HepG2 (cell line): ENCODE results near the gene RNU1-2. TPM values are rescaled to one million over a fixed set of nuclear protein-coding genes. Genes with fewer than 3 reads are reported as not detected.

Experiments used
- BCL3 ChIP-seq: sonication (generic); formaldehyde crosslinking; IDR thresholded peaks from 2 replicates; pipeline ENCODE4 v1.5.1; 2020; ENCODE audit warnings: mild to moderate bottlenecking, missing genetic modification reagents, moderate library complexity
- ELF3 ChIP-seq: IDR thresholded peaks from 2 replicates; pipeline ENCODE4 v1.6.1; 2016; ENCODE audit warnings: missing genetic modification reagents, missing compliant biosample characterization
- ERF ChIP-seq: IDR thresholded peaks from 2 replicates; pipeline ENCODE4 v1.6.1; 2018; ENCODE audit warnings: missing biosample characterization, missing genetic modification reagents
- HOXA3 ChIP-seq: sonication (generic); formaldehyde crosslinking; IDR thresholded peaks from 2 replicates; pipeline ENCODE4 v1.5.0; 2020; ENCODE audit warnings: missing genetic modification reagents
- IKZF5 ChIP-seq: IDR thresholded peaks from 2 replicates; pipeline ENCODE4 v1.6.1; 2018; ENCODE audit warnings: missing genetic modification reagents, mild to moderate bottlenecking, missing compliant biosample characterization
- MIXL1 ChIP-seq: IDR thresholded peaks from 2 replicates; pipeline ENCODE4 v1.6.1; 2016
- SNAPC4 ChIP-seq: sonication (generic); formaldehyde crosslinking; IDR thresholded peaks from 2 replicates; pipeline ENCODE4 v1.4.0; 2020; ENCODE audit warnings: mild to moderate bottlenecking, missing genetic modification reagents
- THAP9 ChIP-seq: sonication (generic); formaldehyde crosslinking; IDR thresholded peaks from 2 replicates; pipeline ENCODE4; 2020; ENCODE audit warnings: missing genetic modification reagents, mild to moderate bottlenecking, borderline replicate concordance
- ZFY ChIP-seq: sonication (generic); formaldehyde crosslinking; IDR thresholded peaks from 2 replicates; pipeline ENCODE4 v1.4.0; 2020; ENCODE audit warnings: missing genetic modification reagents
- ZNF441 ChIP-seq: sonication (generic); formaldehyde crosslinking; IDR thresholded peaks from 2 replicates; pipeline ENCODE4 v1.7.0; 2021; ENCODE audit warnings: missing genetic modification reagents, borderline replicate concordance
- ZNF710 ChIP-seq: sonication (generic); formaldehyde crosslinking; IDR thresholded peaks from 2 replicates; pipeline ENCODE4 v1.5.0; 2020; ENCODE audit warnings: mild to moderate bottlenecking, missing genetic modification reagents, borderline replicate concordance
- ZNF784 ChIP-seq: sonication (generic); formaldehyde crosslinking; IDR thresholded peaks from 2 replicates; pipeline ENCODE4 v1.5.1; 2020; ENCODE audit warnings: missing genetic modification reagents, mild to moderate bottlenecking, borderline replicate concordance
- polyA plus RNA-seq, 8 experiments: library from polyadenylated mRNA; depleted of rRNA in 3 of 8; stranded (reverse) in 7 of 8; unstranded in 1 of 8; fragments of >200 nt; fragmentation: Illumina TruSeq in 4 of 8; extraction: Trizol in 4 of 8; gene quantifications; 2 replicates each; pipeline versions ENCODE4 v1.2.1 to v1.2.3, GENCODE V29; 2011 to 2016; ENCODE audit warnings: low read depth in 4 of 8, missing spikeins in 1 of 8, mixed read lengths in 1 of 8; ENCODE audit not compliant: insufficient read depth in 1 of 8
- total RNA-seq, 5 experiments: library from RNA; depleted of rRNA; stranded (reverse); fragments of >200 nt; fragmentation: Illumina TruSeq; extraction: Trizol; gene quantifications; 2 replicates each; pipeline ENCODE4 v1.2.3, GENCODE V29; 2016; ENCODE audit warnings: low read depth in 1 of 5

Gene RNU1-2
- total and polyA plus RNA-seq, 2 of the 13 experiments (the other 11 are each of a cell fraction or from before 2014, with no cell fraction given) = under 0.01 to 11,018 TPM

GRCh38 chr1:16913833-16914662 is 18.3 kb downstream of the RNU1-2 start (continued):
- peak; percentile 33; the same call in 1 of the 2 replicates for TF ChIP-seq ZNF784 (CRISPR knock-in tag)
- TF ChIP-seq ELF3 = peak; percentile 18; the same call in 1 of the 2 replicates
- TF ChIP-seq ERF (CRISPR knock-in tag) = peak; percentile 70
- peak; percentile 23 for TF ChIP-seq HOXA3 (CRISPR knock-in tag)
- TF ChIP-seq THAP9 (CRISPR knock-in tag) = no peak
- peak; percentile 55 for TF ChIP-seq BCL3 (CRISPR knock-in tag)
- TF ChIP-seq ZFY (CRISPR knock-in tag) = peak; percentile 89
- TF ChIP-seq IKZF5 = 0 out of 2 replicates have a peak, but pooled peaks have one; percentile 3
- peak; percentile 61 for TF ChIP-seq ZNF441 (CRISPR knock-in tag)
- no peak for TF ChIP-seq ZNF710
- TF ChIP-seq SNAPC4 = no peak
- 0 out of 2 replicates have a peak, but pooled peaks have one; percentile 17 for TF ChIP-seq MIXL1 (CRISPR knock-in tag)
